Subcutaneous adipose tissue (tissue), 4 donors: ENCODE measurements around the gene PTPRG. TPM values are rescaled to one million over a fixed set of nuclear protein-coding genes. Genes with fewer than 3 reads are reported as not detected.

Experiments
- total RNA-seq, 4 donors: library from RNA; depleted of rRNA; stranded (reverse); fragments of >200 nt; gene quantifications; one replicate each; pipeline ENCODE4 v1.1.0, GENCODE V29; 2016
- TF ChIP-seq, protein P1 (sequence below): fragments of 450-650 bp; IDR thresholded peaks from one replicate; pipeline ENCODE4 v1.5.1; 2016; ENCODE audit warnings: low read depth, mild to moderate bottlenecking, control low read depth, antibody characterized with exemption, moderate library complexity

The PTPRG gene
- total RNA-seq, 4 donors from 2014 or later: 115 to 164 (median 159) TPM

DNA sequence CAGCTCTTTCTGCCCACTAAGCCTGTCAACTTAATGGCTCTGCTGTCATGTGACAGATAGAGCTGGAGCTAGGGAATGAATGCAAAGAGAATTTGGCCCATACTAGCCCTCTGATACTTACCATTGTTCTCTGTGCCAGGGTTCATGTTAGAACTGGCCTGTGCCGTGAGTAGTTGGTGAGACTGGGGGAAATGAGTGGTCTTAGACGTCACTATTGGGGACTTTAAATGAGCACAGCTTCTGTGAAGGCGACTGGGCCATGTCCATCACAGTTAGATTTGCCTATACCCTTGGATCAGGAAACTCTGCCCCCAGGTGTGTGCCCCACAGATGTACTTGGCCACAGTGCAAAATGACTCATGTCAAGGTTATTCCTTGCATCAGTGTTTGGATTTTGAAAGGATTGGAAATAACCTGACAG lies 124.9 kb downstream of the PTPRG start:
- TF ChIP-seq, protein P1, sequence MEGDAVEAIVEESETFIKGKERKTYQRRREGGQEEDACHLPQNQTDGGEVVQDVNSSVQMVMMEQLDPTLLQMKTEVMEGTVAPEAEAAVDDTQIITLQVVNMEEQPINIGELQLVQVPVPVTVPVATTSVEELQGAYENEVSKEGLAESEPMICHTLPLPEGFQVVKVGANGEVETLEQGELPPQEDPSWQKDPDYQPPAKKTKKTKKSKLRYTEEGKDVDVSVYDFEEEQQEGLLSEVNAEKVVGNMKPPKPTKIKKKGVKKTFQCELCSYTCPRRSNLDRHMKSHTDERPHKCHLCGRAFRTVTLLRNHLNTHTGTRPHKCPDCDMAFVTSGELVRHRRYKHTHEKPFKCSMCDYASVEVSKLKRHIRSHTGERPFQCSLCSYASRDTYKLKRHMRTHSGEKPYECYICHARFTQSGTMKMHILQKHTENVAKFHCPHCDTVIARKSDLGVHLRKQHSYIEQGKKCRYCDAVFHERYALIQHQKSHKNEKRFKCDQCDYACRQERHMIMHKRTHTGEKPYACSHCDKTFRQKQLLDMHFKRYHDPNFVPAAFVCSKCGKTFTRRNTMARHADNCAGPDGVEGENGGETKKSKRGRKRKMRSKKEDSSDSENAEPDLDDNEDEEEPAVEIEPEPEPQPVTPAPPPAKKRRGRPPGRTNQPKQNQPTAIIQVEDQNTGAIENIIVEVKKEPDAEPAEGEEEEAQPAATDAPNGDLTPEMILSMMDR: no peak

DNA sequence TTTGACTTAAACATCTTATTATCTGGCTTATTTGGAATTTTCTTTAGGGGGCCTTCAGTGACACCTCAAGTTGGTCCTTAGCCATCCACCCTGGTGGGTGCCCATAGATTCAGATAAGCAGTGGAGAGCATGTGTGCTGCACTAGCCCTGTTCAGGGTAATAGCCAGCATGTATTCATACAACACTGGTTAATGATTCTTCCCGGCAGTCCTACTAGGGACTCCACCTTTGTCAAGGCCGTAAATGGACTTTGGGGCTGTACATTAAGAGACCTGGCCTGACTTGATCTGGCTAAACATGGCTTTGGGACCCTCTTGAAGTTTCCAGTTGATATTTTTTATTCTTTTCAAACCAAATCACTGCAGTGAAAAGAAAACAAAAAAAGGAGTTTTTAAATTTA lies 125.8 kb downstream of the PTPRG start:
- TF ChIP-seq, protein P1: no peak

DNA sequence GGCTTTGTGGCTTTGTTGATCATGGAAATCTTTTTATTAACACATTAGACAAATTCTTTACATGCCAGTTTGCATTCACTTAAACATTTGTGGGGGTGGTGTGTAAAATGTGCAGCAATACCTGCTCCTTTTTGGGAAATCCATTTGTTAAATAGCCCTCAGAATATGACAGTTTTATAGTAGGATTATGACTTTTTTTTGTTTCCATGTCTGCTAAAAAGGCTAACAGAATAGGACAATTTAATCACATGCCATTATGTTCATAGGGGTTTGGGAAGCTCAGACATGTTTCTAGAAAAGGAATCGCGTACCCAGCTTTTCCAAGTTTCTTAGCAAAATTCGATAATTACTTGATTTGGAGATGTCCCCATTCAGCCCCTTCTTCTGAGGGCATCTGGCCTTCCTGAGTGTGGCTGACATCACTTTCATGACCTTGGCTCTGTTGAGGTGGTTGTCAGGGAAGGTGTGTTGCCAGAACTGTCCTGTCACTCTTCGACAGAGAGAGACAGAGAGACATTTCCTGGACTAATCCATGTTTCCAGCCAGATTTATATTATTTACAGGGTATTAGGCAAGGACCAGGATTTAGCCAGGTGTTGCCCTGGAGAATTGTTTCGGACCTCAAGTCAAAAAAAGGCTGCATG lies 126.4 kb downstream of the PTPRG start:
- TF ChIP-seq, protein P1: no peak

DNA sequence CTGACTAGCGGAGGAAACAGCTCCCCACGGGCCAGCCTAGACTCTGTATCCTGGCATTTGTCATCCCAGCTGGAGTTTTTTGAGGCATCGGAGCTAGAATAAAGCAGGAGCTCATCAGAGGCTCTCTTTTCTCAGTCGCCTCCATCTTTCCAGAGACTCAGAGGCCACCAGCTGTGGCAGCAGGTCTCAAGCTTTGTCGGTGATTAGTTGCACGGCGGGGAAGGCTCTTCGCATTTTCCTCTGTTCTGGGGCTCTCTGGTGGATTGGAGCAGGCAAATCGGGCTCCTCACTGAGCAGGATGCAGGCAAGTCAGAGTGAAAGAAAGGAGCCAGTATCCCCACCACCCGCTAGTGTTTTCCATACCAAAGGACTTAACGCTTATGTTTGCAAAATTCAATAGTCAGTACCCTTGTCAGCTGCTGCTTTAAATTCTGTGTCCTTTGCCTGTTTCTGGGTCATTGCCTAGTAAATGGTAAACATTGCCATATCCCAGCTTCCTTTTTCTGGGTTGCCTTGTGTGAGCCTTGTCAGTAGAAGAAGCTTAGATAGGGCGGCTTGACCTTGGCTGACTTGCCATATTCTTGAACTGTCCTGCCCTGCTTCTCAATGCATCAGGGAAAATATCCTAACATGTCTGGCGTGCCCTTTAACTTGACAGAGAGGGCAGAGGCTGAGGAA lies 127.1 kb downstream of the PTPRG start:
- TF ChIP-seq, protein P1: no peak

DNA sequence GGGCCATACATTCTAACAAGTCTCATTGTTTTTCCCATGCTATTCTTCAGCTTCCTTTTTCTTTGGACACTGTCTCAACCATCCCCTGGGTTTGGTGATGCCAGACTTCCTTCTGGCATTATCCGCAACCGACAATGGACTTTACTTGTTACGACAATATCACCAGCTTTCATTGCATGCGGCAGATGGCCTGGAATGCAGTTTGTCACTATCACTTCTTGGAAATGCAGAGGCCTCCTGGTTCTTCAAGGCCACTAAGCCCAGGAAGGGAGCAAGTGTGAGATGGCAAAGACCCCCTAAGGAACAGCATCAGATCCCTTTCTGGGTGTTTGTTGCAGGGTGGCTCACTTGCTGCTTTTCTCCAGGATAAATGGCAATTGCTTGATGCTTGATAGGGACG lies 128.6 kb downstream of the PTPRG start:
- TF ChIP-seq, protein P1: no peak

DNA sequence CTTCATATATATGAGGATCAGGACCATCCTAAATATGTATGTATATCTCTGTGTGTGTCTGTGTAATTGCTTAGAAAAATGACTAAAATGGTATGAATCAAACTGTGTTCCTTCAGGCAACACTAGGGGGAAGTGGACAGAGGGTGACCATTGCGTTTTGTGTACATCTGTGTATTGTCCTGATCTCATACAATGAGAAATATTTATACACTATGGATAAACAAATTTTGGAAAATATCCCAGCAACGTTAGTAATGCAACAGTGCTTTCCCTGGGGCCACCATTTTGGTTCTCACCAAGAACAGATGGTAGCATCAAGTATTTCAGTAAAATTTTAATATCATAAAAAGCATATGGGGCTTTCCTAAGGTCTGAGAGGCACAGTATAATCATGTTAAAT lies 130.1 kb downstream of the PTPRG start:
- TF ChIP-seq, protein P1: no peak

DNA sequence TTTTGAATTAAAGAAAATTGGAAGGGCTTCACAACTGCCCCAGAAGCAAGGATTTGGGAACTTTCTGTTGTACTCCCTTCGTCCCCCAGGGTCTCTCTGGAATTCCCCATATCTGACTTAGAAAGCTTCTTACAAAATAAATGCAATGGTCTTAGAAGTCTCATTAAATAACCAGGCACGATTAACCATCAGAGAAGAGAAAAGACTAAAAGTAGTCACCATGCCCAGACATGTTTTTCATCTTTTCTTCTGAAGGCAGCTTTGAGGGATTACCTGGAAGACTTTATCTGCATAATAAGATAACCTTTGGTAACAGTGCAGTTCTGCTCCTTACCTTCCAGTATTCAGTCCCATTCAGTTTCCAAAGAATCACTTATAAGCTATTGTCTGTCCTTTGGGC lies 135.9 kb downstream of the PTPRG start:
- TF ChIP-seq, protein P1: no peak
